GM19438 (cell line): ENCODE results near the gene NAA35.
"Not testable (repeated sequence)": the region's sequence is repeated elsewhere in the genome, so short reads cannot be mapped to it uniquely, and the experiment has no call there.

Experiments used
- ATAC-seq: cut with Tn5 transposase; IDR thresholded peaks from one replicate; pipeline ENCODE4 v1.9.1; 2021; ENCODE audit warnings: low read depth; ENCODE audit not compliant: unreplicated experiment

NAA35 gene

DNA sequence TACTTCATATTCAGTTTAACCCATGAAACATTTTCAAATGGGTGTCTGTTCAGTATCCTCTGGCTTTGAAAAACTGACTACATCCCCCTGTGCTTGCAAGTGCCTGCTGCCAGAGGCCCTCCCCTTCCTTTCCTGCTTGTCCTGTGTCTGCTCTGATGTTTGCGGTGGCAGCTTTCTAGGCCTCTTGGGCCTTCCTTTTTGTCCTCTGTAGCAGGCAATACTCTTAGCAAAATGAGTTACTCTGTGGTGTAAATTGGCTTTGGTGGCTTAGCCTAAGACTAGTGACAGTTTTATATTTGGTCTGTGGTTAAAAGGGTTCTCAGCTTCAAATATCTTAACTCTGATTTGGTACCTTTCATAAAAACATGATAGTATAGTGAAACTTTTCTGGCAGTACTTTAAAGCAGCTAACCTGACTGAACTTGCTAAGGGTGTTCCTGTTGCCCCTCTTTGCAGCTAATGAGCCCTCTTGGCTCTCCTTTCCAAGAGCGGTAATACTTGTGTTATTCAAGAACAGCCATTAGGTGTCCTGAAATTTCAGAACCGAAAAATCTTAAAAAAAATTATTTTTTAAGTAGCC is 81.8 kb downstream of the NAA35 start:
- ATAC-seq, result no peak

DNA sequence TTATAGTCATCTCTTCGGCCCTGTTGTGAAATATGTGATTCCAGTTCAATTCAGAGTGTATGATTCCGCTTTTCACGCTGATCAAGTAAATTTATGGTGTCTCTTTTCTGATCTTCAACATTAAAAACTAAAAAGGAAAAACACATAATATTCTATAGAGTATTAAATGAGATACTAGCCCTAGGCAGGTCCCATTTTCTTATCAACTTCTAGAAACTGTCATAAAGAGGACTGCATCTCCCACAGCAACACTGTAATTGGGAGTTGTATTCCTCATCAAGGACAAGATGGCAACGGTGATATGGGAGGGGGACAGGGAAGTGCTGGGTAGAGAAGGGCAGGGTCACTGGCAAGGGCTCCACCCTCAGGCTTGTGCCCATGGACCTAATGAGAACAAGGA is 86.8 kb downstream of the NAA35 start:
- ATAC-seq, result no peak

DNA sequence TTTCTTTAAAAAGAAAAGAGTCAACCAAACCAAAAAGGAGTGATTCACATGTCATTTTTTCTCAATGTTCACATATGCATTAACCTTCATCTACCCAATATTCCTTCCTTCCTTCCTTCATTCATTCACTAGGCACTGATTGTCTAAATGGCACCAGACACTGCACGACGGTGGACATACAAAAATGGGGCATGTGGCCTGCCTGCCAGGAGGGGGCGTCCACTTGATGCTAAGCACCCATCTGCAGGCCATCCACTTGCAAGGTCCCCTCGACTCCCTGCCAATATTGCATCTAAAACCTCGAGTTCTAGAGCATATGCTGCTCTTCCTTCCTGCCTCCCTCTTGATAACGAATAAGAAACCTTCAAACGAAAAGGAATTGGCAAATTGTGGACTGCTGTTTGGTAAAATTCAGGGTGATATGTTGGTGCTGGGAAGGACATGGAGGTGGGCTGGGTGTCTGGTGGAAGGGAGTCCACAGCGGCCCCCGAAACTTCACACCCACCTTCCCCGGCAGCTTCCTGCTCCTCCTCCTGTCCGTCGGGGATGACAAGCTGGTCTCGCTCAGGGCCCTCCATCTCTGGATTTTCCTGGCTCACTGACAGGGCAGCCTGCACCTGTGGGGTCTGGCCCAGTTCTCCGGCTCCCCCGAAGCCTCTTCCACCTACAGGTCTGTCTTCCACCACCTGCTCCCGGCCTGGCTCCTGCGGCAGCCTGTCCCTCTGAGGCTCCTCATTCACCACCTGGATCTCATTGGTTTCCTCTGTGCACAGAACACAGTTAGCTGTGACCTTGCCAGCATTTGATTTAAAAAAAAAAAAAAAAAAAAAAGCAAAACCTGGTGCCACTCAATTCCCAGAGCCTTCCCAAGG is 94.2 kb downstream of the NAA35 start:
- no peak for ATAC-seq

DNA sequence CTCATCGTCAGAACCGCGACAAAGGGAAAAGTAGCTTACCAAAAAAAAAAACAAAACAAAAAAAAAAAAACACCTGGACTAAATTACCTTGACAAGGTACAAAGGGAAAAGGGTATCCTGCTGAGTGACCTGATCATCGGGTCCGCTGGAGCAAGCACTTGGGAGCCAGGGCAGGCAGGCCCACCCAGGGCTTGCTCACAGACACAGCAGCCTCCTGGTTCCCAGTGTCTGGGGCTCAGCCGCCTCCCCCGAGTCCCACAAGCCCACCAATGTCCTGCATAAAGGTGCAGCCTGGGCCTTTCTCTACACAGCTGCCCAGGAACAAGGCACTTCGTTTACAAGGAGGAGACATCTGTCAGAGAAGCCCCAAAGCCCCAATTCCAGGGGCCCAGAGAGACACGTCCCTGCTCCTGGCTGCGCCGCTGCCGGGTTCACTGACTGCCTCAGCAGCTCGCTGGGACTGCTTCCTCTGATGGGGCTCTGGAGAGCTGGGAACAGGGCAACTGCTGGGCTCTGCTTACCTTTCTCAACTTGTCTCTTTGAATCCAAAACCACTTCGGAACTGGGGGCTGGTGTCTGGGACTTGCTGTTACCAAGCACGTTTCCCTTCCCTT is 95.0 kb downstream of the NAA35 start:
- no peak for ATAC-seq

DNA sequence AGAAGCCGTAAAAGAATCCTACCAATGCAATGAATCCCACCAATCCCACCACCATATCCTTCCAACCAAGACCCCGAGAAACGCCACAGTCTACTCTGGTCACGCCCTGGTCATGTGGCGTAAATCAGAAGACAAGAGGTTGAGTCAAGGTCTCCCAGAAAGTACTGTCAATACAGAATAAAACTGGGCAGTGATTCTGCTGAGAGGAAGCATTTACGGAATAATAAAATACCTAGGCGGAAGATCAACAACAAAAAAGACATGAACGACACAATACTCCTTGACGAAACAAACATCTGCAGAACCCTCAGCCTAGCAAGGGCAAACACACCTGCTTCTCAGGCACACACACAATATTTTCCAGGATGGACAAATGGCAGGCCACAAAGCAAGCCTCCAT is 95.6 kb downstream of the NAA35 start:
- no peak for ATAC-seq

DNA sequence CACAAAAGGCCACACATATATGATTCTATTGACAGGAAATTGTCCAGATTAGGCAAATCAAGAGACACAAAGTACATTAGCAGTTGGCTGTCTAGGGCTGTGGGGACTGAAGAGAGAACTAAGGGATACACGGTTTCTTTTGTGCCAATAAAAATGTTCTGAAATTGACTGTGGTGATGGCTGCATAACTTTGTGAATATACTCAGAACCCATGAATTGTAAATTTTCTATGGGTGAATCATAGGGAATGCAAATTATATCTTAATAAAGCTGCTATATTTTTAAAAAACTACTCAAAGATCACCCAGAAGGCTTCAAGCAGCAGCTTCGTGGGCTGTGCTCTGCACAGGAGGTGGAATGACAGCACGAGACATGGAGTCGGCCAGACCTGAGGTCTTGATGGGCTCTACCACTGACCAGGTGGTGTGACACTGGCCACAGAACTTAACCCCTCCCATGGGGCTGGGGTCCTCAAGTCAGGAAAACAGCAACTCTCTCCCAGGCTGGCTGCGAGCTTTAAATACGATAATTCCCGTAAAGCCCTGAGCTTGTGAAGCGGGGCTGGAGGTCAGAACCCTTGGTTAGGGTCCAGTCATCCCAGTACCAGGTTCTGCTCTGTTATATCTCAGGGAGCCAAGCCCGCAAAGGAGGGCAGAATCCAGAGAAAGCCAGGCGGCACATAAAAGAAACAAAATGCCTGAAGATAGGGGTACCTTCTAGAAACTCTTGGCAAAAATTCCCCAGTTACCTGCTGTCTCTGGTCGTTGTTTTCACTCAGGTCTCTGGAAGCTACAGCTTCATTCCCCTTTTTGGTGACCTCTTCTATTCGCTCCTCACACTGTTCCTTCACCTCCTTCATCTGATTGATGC is 99.3 kb downstream of the NAA35 start:
- no peak for ATAC-seq

DNA sequence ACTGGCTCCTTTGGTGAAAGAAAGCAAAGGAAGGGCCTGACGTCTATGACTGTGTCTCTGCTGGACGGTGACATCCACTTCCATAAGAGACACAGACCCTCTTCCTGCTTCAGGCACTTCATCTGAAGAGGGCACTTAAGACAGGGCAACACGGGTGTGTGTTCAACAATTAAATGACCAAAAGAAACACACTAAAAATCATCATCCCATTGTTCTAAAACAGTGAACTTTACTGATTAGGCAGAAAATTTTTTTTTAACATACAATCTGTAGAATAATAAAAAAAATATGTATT is 99.9 kb downstream of the NAA35 start:
- ATAC-seq, result no peak

DNA sequence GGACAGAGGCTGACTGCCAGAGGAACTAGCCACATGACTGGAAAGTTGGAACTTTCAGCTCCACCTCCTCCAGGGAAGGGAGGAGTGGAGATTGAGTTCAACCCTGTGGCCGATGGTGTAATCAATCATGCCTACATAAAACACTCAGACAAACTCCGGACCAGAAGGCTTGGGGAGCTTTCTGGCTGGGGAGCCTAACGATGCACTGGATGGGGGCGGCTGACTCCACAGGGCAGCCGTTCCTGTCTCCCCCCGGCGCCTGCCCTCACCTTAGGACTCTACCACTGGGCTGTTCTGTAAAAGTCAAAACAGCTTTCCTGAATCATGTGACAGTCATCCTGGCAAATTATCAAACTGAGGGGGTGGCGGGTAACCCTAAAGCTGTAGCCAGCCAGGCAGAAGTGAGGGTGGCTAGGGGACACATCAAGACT is 100.4 kb downstream of the NAA35 start:
- no peak for ATAC-seq

DNA sequence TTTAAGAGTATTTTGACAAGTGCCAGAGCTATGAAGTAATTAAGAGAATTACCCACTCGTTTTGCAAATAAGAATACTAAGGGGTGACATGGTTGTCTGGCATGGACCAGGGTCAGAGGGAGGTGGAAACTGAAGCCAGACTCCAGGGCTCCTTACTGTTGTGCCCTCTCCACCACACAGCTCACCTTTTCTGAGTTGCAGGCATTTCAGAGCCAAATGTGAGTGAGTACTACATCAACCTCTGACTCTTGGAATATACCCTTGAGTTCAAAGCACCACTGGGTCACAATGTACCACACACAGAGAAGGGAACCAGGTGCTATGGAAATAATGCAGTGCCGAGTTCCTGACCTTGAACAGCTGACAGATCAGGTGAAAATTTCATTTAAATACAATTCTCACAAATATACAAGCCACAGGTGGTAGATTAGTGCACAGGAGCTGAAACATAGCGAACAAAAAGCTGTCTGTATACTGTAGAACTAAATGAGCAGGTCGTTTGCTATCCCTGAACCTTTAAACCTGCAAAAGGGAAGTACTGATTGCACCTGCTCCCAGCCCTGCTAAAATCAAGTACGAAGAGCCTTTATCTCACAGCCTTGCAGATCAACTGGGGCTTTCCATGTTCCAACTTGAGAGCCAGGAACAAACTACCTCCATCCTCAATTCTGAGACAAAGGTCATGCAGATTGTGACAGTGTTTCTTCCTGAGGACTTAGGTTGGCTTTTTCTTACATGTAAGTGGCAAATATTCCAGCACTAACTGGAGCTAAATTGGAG is 101.4 kb downstream of the NAA35 start:
- ATAC-seq, result no peak

DNA sequence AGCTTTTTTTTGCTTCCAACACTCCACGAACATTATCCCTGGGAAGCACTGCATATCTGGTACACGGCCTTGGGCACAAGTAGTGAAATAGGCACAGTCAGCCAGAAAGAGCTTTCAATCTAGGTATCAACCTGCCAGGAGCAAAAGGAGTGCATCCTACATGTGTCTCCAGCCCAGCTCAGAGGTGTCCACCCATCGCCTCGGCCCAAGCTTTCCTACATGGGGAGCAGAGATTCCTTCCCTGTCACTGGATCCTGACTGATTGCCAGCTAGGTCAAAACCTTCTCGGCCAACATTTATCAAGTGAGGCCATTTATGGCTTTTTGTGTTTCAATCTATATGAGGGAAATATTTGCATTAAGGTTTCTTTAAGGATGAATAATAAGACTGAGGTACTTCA is 102.6 kb downstream of the NAA35 start:
- ATAC-seq, result no peak

DNA sequence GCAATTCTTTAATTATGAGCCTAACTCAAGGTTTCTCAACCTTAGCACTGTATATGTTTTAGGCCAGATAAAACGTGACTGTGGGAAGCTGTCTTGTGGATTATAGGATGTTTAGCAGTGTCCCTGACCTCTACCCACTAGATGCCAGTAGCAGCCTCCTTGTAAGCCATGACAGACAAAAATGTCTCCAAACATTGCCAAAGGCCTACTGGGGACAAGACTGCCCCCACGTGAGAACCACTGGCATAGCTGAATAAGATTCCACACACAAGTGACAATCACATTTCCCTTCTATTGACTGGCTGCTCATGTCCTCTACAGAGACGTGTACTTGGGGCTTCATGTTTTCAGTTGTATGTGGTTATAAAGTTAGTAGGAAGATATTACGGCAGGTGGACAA is 103.1 kb downstream of the NAA35 start:
- ATAC-seq, result no peak

DNA sequence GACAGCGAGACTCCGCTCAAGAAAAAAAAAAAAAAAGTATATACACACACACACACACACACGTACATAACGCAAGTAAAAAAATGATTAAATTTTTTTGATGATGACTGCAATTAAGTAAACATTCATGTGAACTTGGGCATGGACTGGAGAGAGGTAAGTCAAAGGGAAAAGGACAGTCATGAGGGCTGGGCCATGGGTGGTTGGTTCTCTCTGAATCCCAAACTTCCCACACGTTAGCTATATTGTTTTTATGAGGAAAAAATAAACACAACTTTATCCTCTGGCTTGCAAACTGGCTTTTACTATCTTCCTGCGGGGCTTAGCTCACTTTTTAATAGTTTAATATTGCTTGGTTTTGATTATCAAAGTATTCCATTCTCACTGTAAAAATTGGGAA is 104.7 kb downstream of the NAA35 start:
- no peak for ATAC-seq

DNA sequence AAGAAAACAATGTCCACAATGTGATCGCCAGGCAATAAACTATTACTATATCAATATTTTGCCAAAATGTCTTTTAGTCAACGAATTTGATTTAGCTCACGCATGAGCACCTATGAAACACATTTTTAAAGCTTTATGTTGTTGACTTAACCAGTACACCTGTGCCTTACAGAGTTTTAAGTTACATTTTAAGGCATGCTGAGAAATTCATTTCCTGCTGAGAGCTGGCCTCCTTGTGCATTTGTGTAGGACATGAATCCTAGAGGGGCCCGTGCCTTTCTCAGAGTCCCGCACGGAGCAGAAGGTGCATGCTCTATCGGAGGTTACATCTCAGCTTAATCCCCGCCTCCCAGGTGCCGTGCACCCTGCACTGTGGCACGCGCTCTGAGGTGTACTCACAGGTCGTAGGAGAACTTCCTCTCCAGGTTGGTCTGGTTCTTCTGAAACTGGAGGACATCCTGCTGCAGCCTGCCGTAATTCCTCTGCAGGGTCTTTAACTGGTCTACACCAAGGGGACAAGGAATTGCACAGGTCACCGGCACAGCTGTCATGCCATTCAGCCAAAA is 105.2 kb downstream of the NAA35 start:
- no peak for ATAC-seq

DNA sequence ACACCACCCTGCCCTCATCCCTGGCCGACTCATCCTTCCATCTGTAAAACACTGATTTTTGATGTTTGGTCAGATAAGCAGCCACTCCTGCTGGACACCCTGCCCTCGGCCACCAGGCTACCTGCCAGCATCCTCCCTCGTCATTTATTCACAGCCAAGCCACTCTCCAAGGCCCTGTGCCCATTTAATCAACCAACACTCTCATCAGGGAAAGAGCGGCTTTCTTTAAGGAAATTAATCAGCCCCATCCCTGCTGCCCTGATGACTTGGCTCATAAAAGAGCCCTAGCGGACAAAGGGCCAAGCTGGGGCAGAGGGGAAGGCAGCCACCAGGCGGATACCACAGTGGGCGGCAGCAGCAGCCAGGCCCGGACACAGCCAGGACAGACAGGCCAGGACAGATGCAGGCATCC is 106.0 kb downstream of the NAA35 start:
- no peak for ATAC-seq

DNA sequence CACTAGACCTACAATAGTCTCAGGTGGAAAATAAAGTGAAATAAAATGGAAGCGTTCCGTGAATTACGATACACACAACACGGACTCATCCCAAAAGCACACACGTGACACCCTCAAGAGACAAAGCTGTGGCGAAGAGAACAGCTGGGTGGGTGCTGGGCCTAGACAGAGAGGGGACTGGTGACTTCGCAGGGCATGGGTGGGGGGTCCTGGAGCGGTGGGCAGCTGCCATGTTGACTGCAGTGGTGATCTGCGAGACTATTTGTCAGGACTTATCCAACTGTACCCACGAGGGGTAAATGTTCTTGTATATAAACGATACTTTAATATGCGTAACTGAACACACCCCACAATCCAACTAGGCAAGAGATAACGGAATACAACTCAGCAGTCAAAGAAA is 106.4 kb downstream of the NAA35 start:
- no peak for ATAC-seq

DNA sequence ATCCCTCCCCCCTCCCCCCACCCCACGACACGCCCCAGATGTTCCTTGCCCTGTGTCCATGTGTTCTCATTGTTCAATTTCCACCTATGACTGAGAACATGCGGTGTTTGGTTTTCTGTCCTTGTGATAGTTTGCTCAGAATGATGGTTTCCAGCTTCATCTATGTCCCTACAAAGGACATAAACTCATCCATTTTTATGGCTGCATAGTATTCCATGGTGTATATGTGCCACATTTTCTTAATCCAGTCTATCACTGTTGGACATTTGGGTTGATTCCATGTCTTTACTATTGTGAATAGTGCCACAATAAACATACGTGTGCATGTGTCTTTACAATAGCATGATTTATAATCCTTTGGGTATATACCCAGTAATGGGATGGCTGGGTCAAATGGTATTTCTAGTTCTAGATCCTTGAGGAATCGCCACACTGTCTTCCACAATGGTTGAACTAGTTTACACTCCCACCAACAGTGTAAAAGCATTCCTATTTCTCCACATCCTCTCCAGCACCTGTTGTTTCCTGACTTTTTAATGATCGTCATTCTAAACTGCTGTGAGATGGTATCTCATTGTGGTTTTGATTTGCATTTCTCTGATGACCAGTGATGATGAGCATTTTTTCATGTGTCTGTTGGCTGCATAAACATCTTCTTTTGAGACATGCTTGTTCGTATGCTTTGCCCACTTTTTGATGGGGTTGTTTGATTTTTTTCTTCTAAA is 107.2 kb downstream of the NAA35 start:
- ATAC-seq, result not testable (repeated sequence)

DNA sequence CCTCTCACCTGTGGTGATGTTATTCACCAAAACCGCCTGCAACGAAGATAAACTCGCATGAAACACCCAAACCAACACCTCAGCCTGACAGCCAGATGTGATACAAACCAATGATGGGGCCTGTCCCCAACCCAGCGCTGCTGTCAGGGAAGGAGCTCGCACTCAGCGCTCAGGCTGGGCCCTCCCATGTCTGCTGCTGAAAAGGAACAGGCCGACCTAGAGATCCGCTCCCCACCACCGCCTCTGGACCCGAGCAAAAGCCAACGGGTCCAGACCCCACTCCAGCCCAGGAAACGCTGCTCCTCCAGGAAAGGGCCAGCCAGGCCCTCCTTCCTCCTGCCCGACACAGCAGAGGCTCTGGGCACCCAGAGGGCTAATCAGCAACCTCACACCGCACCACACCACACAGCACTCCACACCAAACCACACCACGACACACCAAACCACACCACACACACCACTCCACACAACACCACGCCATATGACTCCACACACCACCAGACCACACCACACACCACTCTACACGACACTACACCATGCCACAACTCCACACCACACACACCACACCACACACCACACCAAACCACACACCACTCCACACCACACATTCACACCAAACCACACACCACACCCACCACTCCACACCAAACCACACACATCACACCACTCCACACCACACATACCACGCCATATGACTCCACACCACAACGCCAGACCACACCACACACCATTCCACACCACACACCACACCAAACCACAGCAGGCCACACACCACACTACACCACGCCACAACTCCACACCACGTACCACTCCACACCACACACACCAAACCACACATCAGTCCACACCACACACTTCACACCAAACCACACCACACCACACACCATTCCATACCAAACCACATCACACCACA is 111.9 kb downstream of the NAA35 start:
- ATAC-seq, result no peak

DNA sequence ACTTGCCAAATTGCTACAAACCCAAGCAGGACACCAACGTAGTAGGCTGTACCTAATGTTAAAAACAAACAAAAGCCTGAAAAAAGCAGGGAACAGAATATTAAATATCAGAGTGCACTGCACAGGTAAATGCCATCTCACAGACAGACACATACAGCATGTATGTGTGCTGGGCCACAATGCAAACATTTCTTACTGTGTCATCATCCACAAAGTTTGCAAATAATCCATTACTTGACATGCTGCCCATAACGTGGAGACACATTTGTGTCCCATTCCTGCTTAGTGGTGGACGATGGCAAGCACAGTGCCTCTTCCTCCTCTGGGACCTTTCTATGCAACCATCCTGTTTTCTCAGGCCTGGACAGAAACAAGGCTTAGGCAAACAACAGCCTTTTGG is 113.7 kb downstream of the NAA35 start:
- ATAC-seq, result no peak
